Measurements from ENCODE around the gene RPL13A.

Gene RPL13A

GRCh38 chr19:49474542-49474924 is 12.9 kb upstream of the RPL13A start:
- Histone ChIP-seq H3K4me3 (ENCODE audit: insufficient read length, low read depth) (no peak overlapping the region), H3K9me3 (ENCODE audit: insufficient read depth, low read length) (no peaks in the 10 kb centered on the region), H3K9ac (ENCODE audit: insufficient read length, low read depth) (no peak overlapping the region), H3K27me3 (ENCODE audit: insufficient read depth, insufficient read length) (peaks cover 8% of the 10 kb centered on the region), H3K36me3 (ENCODE audit: insufficient read depth, insufficient read length, low read length) (peaks cover 13% of the 10 kb centered on the region), H3K4me1 (ENCODE audit: insufficient read depth, insufficient read length) (peaks cover 4% of the 10 kb centered on the region)
- TF ChIP-seq SUZ12 (IDR thresholded peaks at IDR 0.05; ENCODE audit: extremely low read depth, insufficient read depth, insufficient read length) (no peak), YY1 (IDR thresholded peaks at IDR 0.05; ENCODE audit: insufficient read depth, insufficient read length) (no peak), ZNF274 (IDR thresholded peaks at IDR 0.05; ENCODE audit: low read depth, low read length) (no peak)
- no peak for DNase-seq (ENCODE audit: low read depth, low spot score)

- Histone ChIP-seq H3K4me1 (ENCODE audit: insufficient read depth, insufficient read length) (peaks cover 4% of the 10 kb centered on the region), H3K27me3 (ENCODE audit: insufficient read depth, insufficient read length) (peaks cover 8% of the 10 kb centered on the region), H3K9ac (ENCODE audit: insufficient read length, low read depth) (no peak overlapping the region), H3K4me3 (ENCODE audit: insufficient read length, low read depth) (no peak overlapping the region), H3K36me3 (ENCODE audit: insufficient read depth, insufficient read length, low read length) (peaks cover 5% of the 10 kb centered on the region), H3K9me3 (ENCODE audit: insufficient read depth, low read length) (no peaks in the 10 kb centered on the region)
- DNase-seq (ENCODE audit: low read depth, low spot score), result no peak
- TF ChIP-seq SUZ12 (IDR thresholded peaks at IDR 0.05; ENCODE audit: extremely low read depth, insufficient read depth, insufficient read length) (no peak), YY1 (IDR thresholded peaks at IDR 0.05; ENCODE audit: insufficient read depth, insufficient read length) (no peak), ZNF274 (IDR thresholded peaks at IDR 0.05; ENCODE audit: low read depth, low read length) (no peak)
Observed at GRCh38 chr19:49475191-49475917, 12.1 kb upstream of the RPL13A start.

GRCh38 chr19:49475995-49476880 is 11.2 kb upstream of the RPL13A start:
- H3K4me1 ChIP-seq (ENCODE audit: insufficient read depth, insufficient read length), result peaks cover 6% of the 10 kb centered on the region

GRCh38 chr19:49479975-49480628 is 7.3 kb upstream of the RPL13A start:
- peaks cover 1% of the 10 kb centered on the region for H3K27me3 ChIP-seq (ENCODE audit: insufficient read depth, insufficient read length)
- DNase-seq (ENCODE audit: low read depth, low spot score), result no peak
- H3K4me3 ChIP-seq (ENCODE audit: insufficient read length, low read depth), result no peak overlapping the region
- H3K9me3 ChIP-seq (ENCODE audit: insufficient read depth, low read length), result no peaks in the 10 kb centered on the region
- no peak for TF ChIP-seq ZNF274 (IDR thresholded peaks at IDR 0.05; ENCODE audit: low read depth, low read length)
- no peak for TF ChIP-seq YY1 (IDR thresholded peaks at IDR 0.05; ENCODE audit: insufficient read depth, insufficient read length)
- no peak for TF ChIP-seq SUZ12 (IDR thresholded peaks at IDR 0.05; ENCODE audit: extremely low read depth, insufficient read depth, insufficient read length)
- peaks cover 4% of the 10 kb centered on the region for H3K4me1 ChIP-seq (ENCODE audit: insufficient read depth, insufficient read length)
- H3K9ac ChIP-seq (ENCODE audit: insufficient read length, low read depth), result no peak overlapping the region
- H3K36me3 ChIP-seq (ENCODE audit: insufficient read depth, insufficient read length, low read length), result no peaks in the 10 kb centered on the region

More at GRCh38 chr19:49475995-49476880, 11.2 kb upstream of the RPL13A start:
- TF ChIP-seq YY1 (IDR thresholded peaks at IDR 0.05; ENCODE audit: insufficient read depth, insufficient read length) (no peak), SUZ12 (IDR thresholded peaks at IDR 0.05; ENCODE audit: extremely low read depth, insufficient read depth, insufficient read length) (no peak), ZNF274 (IDR thresholded peaks at IDR 0.05; ENCODE audit: low read depth, low read length) (no peak)
- Histone ChIP-seq H3K9me3 (ENCODE audit: insufficient read depth, low read length) (no peaks in the 10 kb centered on the region), H3K4me3 (ENCODE audit: insufficient read length, low read depth) (no peak overlapping the region), H3K36me3 (ENCODE audit: insufficient read depth, insufficient read length, low read length) (no peaks in the 10 kb centered on the region), H3K9ac (ENCODE audit: insufficient read length, low read depth) (no peak overlapping the region), H3K27me3 (ENCODE audit: insufficient read depth, insufficient read length) (peaks cover 8% of the 10 kb centered on the region)
- DNase-seq (ENCODE audit: low read depth, low spot score), result no peak

GRCh38 chr19:49481020-49481683 is 6.3 kb upstream of the RPL13A start:
- Histone ChIP-seq H3K27me3 (ENCODE audit: insufficient read depth, insufficient read length) (no peaks in the 10 kb centered on the region), H3K9ac (ENCODE audit: insufficient read length, low read depth) (peak overlapping the region; percentile 32), H3K36me3 (ENCODE audit: insufficient read depth, insufficient read length, low read length) (no peaks in the 10 kb centered on the region), H3K4me3 (ENCODE audit: insufficient read length, low read depth) (no peak overlapping the region), H3K9me3 (ENCODE audit: insufficient read depth, low read length) (no peaks in the 10 kb centered on the region), H3K4me1 (ENCODE audit: insufficient read depth, insufficient read length) (peaks cover 4% of the 10 kb centered on the region)
- no peak for DNase-seq (ENCODE audit: low read depth, low spot score)
- TF ChIP-seq SUZ12 (IDR thresholded peaks at IDR 0.05; ENCODE audit: extremely low read depth, insufficient read depth, insufficient read length) (no peak), YY1 (IDR thresholded peaks at IDR 0.05; ENCODE audit: insufficient read depth, insufficient read length) (no peak), ZNF274 (IDR thresholded peaks at IDR 0.05; ENCODE audit: low read depth, low read length) (no peak)

GRCh38 chr19:49486232-49486631 is 1.2 kb upstream of the RPL13A start:
- Histone ChIP-seq H3K9ac (ENCODE audit: insufficient read length, low read depth) (peak overlapping the region; percentile 33), H3K27me3 (ENCODE audit: insufficient read depth, insufficient read length) (no peaks in the 10 kb centered on the region)
- no peak for DNase-seq (ENCODE audit: low read depth, low spot score)

More at GRCh38 chr19:49486232-49486631, 1.2 kb upstream of the RPL13A start:
- TF ChIP-seq SUZ12 (IDR thresholded peaks at IDR 0.05; ENCODE audit: extremely low read depth, insufficient read depth, insufficient read length) (no peak), ZNF274 (IDR thresholded peaks at IDR 0.05; ENCODE audit: low read depth, low read length) (no peak), YY1 (IDR thresholded peaks at IDR 0.05; ENCODE audit: insufficient read depth, insufficient read length) (no peak)
- H3K4me3 ChIP-seq (ENCODE audit: insufficient read length, low read depth), result no peak overlapping the region
- H3K4me1 ChIP-seq (ENCODE audit: insufficient read depth, insufficient read length), result peaks cover 3% of the 10 kb centered on the region
- H3K9me3 ChIP-seq (ENCODE audit: insufficient read depth, low read length), result no peaks in the 10 kb centered on the region
- H3K36me3 ChIP-seq (ENCODE audit: insufficient read depth, insufficient read length, low read length), result peaks cover 37% of the 10 kb centered on the region

Data from NT2/D1 (cell line).